PC-9 (cell line): ENCODE measurements around the gene FBRSL1. TPM values are rescaled to one million over a fixed set of nuclear protein-coding genes. Genes with fewer than 3 reads are reported as not detected.

Experiments
- BruUV-seq: library from RNA; stranded (reverse); fragments of 400-500 nt; replicated peaks from 2 replicates; lab custom pipeline; 2021; lab: Mats Ljungman, UMichigan
- CTCF ChIA-PET: fragments of 300-600 bp; sonication (Branson Sonifier 250); formaldehyde crosslinking; loops from one replicate; lab custom pipeline; 2022; ENCODE audit warnings: antibody characterized with exemption; lab: Charles Lee
- POLR2A ChIA-PET: fragments of 300-600 bp; sonication (Branson Sonifier 250); formaldehyde crosslinking; loops from one replicate; lab custom pipeline; 2022; ENCODE audit warnings: antibody characterized with exemption; ENCODE audit not compliant: unreplicated experiment; lab: Charles Lee
- DNase-seq, 2 experiments: peaks; one replicate each; pipeline versions ENCODE4 v3.0.0 to v3.0.0-alpha.2; 2015 to 2022; ENCODE audit warnings: mixed read lengths in 1 of 2
- H2AFZ ChIP-seq: fragments of 200-600 bp; sonication (generic); 2 replicates; pipeline ENCODE4 v1.8.1; 2017; ENCODE audit warnings: antibody characterized with exemption
- H3F3A ChIP-seq: fragments of 200-600 bp; sonication (generic); 2 replicates; pipeline ENCODE4 v1.8.1; 2017; ENCODE audit warnings: antibody characterized with exemption, mild to moderate bottlenecking, low read depth; ENCODE audit not compliant: insufficient read depth
- H3K27ac ChIP-seq: fragments of 200-600 bp; sonication (generic); 2 replicates; pipeline ENCODE4 v1.6.1; 2016; ENCODE audit warnings: mixed run types
- H3K27me3 ChIP-seq: fragments of 200-600 bp; sonication (generic); 2 replicates; pipeline ENCODE4 v1.6.1; 2016; ENCODE audit warnings: low read depth, mixed run types; ENCODE audit not compliant: insufficient read depth
- H3K36me3 ChIP-seq: fragments of 200-600 bp; sonication (generic); 2 replicates; pipeline ENCODE4 v1.6.1; 2016; ENCODE audit warnings: low read depth, mixed run types
- H3K4me1 ChIP-seq: fragments of 200-600 bp; sonication (generic); replicated peaks from 2 replicates; pipeline ENCODE4 v1.6.1; 2016; ENCODE audit warnings: mixed run types; ENCODE audit not compliant: insufficient read depth
- H3K4me2 ChIP-seq: fragments of 200-600 bp; sonication (generic); 2 replicates; pipeline ENCODE4 v1.6.1; 2017; ENCODE audit warnings: mixed run types
- H3K4me3 ChIP-seq: fragments of 200-600 bp; sonication (generic); 2 replicates; pipeline ENCODE4 v1.6.1; 2016; ENCODE audit warnings: mixed run types
- H3K79me2 ChIP-seq: fragments of 200-600 bp; sonication (generic); 2 replicates; pipeline ENCODE4 v1.6.1; 2017; ENCODE audit warnings: low read depth, mixed run types
- H3K9me2 ChIP-seq: fragments of 200-600 bp; sonication (generic); 2 replicates; pipeline ENCODE4 v1.8.1; 2017; ENCODE audit warnings: mild to moderate bottlenecking; ENCODE audit not compliant: insufficient read depth
- H3K9me3 ChIP-seq: fragments of 200-600 bp; sonication (generic); 2 replicates; pipeline ENCODE4 v1.8.1; 2016; ENCODE audit warnings: low read depth; ENCODE audit not compliant: insufficient read depth
- H4K20me1 ChIP-seq: fragments of 200-600 bp; sonication (generic); 2 replicates; pipeline ENCODE4 v1.8.1; 2017; ENCODE audit not compliant: insufficient read depth
- CTCF ChIP-seq: fragments of 200-600 bp; sonication (generic); conservative IDR thresholded peaks from 2 replicates; pipeline ENCODE4 v1.6.1; 2017; ENCODE audit warnings: mixed run types, antibody characterized with exemption, mild to moderate bottlenecking, moderate library complexity
- EZH2 ChIP-seq: fragments of 200-600 bp; sonication (generic); IDR thresholded peaks from 2 replicates; pipeline ENCODE4 v1.8.0; 2017; ENCODE audit warnings: antibody characterized with exemption, low read depth
- intact Hi-C: fragments of 100-400 bp; cut with micrococcal nuclease; formaldehyde crosslinking; loops from one replicate; pipeline ENCODE4 v1.10.0; 2022; ENCODE audit not compliant: unreplicated experiment
- total RNA-seq: library from RNA; stranded (reverse); gene quantifications from 2 replicates; pipeline ENCODE4 v1.2.3, GENCODE V29; 2021

Gene FBRSL1
- total RNA-seq, 1 experiment from 2014 or later: 59.5 TPM

DNA sequence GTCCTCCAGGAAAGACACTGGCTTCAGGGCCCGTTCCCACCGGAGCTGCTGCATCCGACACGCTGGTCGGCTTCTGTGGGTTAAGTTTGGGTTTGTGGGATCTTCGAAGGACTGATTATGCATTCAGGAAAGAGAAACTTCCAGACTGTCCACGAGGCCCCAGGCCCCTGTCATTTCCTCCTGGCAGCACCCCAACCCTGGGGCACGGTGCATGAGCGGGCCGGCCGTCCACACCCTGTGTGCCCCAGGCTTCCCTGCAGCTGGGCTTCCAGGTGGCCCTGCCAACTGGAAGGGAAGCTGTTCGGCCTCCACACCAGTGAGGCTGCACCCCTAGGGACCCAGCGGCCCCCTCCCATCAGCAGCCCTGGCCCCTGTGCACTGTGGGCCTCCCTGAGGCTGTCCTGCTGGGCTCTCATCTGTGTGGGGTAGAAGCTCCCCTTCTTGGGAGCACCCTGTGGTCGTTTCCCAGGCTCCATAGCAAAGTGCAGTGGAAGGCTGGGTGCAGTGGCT lies 9.3 kb upstream of the FBRSL1 start:
- no peaks in the 10 kb centered on the region for H3K9me2 ChIP-seq
- H3F3A ChIP-seq: peaks cover 1% of the 10 kb centered on the region; the same call in 1 of the 2 replicates
- H4K20me1 ChIP-seq: no peaks in the 10 kb centered on the region
- H3K27ac ChIP-seq: no peak overlapping the region
- no peaks in the 10 kb centered on the region for H3K4me1 ChIP-seq
- H3K79me2 ChIP-seq: no peaks in the 10 kb centered on the region
- intact Hi-C loops: no loop called here
- no peak overlapping the region for H3K4me3 ChIP-seq
- no peaks in the 10 kb centered on the region for H3K9me3 ChIP-seq
- peaks cover 89% of the 10 kb centered on the region for H3K27me3 ChIP-seq
- no peak for DNase-seq
- H3K36me3 ChIP-seq: no peaks in the 10 kb centered on the region
- ChIA-PET POLR2A (no interaction called here), CTCF (no interaction called here)
- no peak overlapping the region for H3K4me2 ChIP-seq
- TF ChIP-seq EZH2: no peak
- TF ChIP-seq CTCF: no peak
- no peak overlapping the region for H2AFZ ChIP-seq
- BruUV-seq: no TSS peak

DNA sequence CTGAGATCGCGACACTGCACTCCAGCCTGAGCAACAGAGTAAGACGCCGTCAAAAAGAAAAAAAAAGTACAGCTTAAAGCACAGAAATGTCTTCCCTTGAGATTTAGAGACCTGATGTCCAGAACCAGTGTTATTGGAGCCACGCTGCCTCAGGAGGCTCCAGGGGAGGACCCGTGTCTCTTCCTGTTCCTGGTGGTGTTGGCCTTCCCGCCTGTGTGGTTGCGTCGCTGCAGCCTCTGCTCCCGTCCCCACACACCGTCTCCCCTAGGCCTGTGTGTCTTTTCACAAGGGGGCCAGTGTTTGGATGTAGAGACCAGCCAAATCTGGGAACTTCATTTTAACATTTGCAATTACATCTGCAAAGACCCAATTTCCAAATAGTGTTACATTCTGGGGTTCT lies 8.6 kb upstream of the FBRSL1 start:
- DNase-seq: no peak
- Histone ChIP-seq H3K79me2 (no peaks in the 10 kb centered on the region), H3K9me3 (no peaks in the 10 kb centered on the region), H3K4me2 (no peak overlapping the region), H4K20me1 (no peaks in the 10 kb centered on the region), H3K4me3 (no peak overlapping the region), H3F3A (no peaks in the 10 kb centered on the region), H3K9me2 (no peaks in the 10 kb centered on the region), H3K27me3 (peaks cover 96% of the 10 kb centered on the region), H3K36me3 (no peaks in the 10 kb centered on the region), H3K27ac (no peak overlapping the region), H2AFZ (no peak overlapping the region), H3K4me1 (no peaks in the 10 kb centered on the region)
- ChIA-PET POLR2A (no interaction called here), CTCF (no interaction called here)
- intact Hi-C loops: no loop called here
- no TSS peak for BruUV-seq
- no peak for TF ChIP-seq CTCF
- TF ChIP-seq EZH2: no peak

GRCh38 chr12:132481771-132482745 lies 7.9 kb upstream of the FBRSL1 start:
- no peak for DNase-seq
- Histone ChIP-seq H3K79me2 (no peaks in the 10 kb centered on the region), H3K4me2 (no peak overlapping the region), H3F3A (no peaks in the 10 kb centered on the region), H3K27ac (no peak overlapping the region), H3K27me3 (peaks cover 97% of the 10 kb centered on the region), H4K20me1 (no peaks in the 10 kb centered on the region), H3K4me1 (no peaks in the 10 kb centered on the region), H3K4me3 (no peak overlapping the region), H3K9me3 (no peaks in the 10 kb centered on the region), H3K9me2 (no peaks in the 10 kb centered on the region), H3K36me3 (no peaks in the 10 kb centered on the region), H2AFZ (no peak overlapping the region)
- CTCF ChIA-PET: no interaction called here
- intact Hi-C loops: no loop called here
- no peak for TF ChIP-seq CTCF
- TF ChIP-seq EZH2: no peak
- no TSS peak for BruUV-seq
- POLR2A ChIA-PET: no interaction called here
